SK-N-SH treated with all-trans-retinoic acid at 6 μM for 48 hours (cell line): ENCODE data around the gene ACBD4.
"Not testable (repeated sequence)": the region's sequence is repeated elsewhere in the genome, so short reads cannot be mapped to it uniquely, and the experiment has no call there.

Source experiments
- ATAC-seq: fragments of 200-7000 bp; cut with Tn5 transposase; 3 replicates; pipeline ENCODE4 v1.9.1; 2020; ENCODE audit warnings: mild to moderate bottlenecking, moderate library complexity
- ARNTL ChIP-seq: fragments of 450-650 bp; formaldehyde crosslinking; IDR thresholded peaks from 2 replicates; pipeline ENCODE4 v1.5.0; 2020; ENCODE audit warnings: low read depth, mild to moderate bottlenecking, moderate library complexity, borderline replicate concordance
- BACH2 ChIP-seq: fragments of 250-450 bp; sonication (Bioruptor Pico); IDR thresholded peaks from 2 replicates; pipeline ENCODE4 v1.9.0; 2021; ENCODE audit warnings: mild to moderate bottlenecking, borderline replicate concordance
- CSDC2 ChIP-seq: fragments of 250-450 bp; sonication (Bioruptor Pico); IDR thresholded peaks from 2 replicates; pipeline ENCODE4 v1.5.0; 2020; ENCODE audit warnings: mild to moderate bottlenecking, moderate library complexity
- CSRNP3 ChIP-seq: fragments of 250-450 bp; sonication (Bioruptor Pico); IDR thresholded peaks from 2 replicates; pipeline ENCODE4 v1.5.1; 2021; ENCODE audit warnings: mild to moderate bottlenecking, moderate library complexity
- GLIS3 ChIP-seq: fragments of 250-450 bp; sonication (Bioruptor Pico); IDR thresholded peaks from 2 replicates; pipeline ENCODE4 v1.5.0; 2020; ENCODE audit warnings: mild to moderate bottlenecking, moderate library complexity
- PATZ1 ChIP-seq: fragments of 250-450 bp; sonication (Bioruptor Pico); IDR thresholded peaks from 2 replicates; pipeline ENCODE4 v1.8.0; 2020; ENCODE audit warnings: mild to moderate bottlenecking, moderate library complexity, borderline replicate concordance
- POU6F1 ChIP-seq: fragments of 250-450 bp; sonication (Bioruptor Pico); IDR thresholded peaks from 2 replicates; pipeline ENCODE4 v1.8.0; 2021; ENCODE audit warnings: low read depth, mild to moderate bottlenecking, moderate library complexity, borderline replicate concordance
- TCF4 ChIP-seq: fragments of 250-450 bp; sonication (Bioruptor Pico); IDR thresholded peaks from 2 replicates; pipeline ENCODE4 v1.8.0; 2021; ENCODE audit warnings: mild to moderate bottlenecking, moderate library complexity, borderline replicate concordance
- TOX ChIP-seq: fragments of 250-450 bp; sonication (Bioruptor Pico); IDR thresholded peaks from 2 replicates; pipeline ENCODE4 v1.8.0; 2021; ENCODE audit warnings: mild to moderate bottlenecking, moderate library complexity, borderline replicate concordance
- TSHZ2 ChIP-seq: fragments of 250-450 bp; sonication (Bioruptor Pico); IDR thresholded peaks from 2 replicates; pipeline ENCODE4 v1.5.0; 2020; ENCODE audit warnings: mild to moderate bottlenecking, moderate library complexity
- ZC3H10 ChIP-seq: fragments of 250-450 bp; sonication (Bioruptor Pico); IDR thresholded peaks from 2 replicates; pipeline ENCODE4 v1.5.1; 2021; ENCODE audit warnings: mild to moderate bottlenecking, moderate library complexity
- ZFP3 ChIP-seq: fragments of 250-450 bp; sonication (Bioruptor Pico); IDR thresholded peaks from 2 replicates; pipeline ENCODE4 v1.5.0; 2020; ENCODE audit warnings: mild to moderate bottlenecking, moderate library complexity
- ZNF565 ChIP-seq: fragments of 450-650 bp; formaldehyde crosslinking; conservative IDR thresholded peaks from 2 replicates; pipeline ENCODE4 v1.5.0; 2020; ENCODE audit warnings: low read depth, mild to moderate bottlenecking, moderate library complexity
- ZNF70 ChIP-seq: fragments of 450-650 bp; formaldehyde crosslinking; IDR thresholded peaks from 2 replicates; pipeline ENCODE4 v1.5.0; 2020; ENCODE audit warnings: mild to moderate bottlenecking, moderate library complexity

ACBD4 gene

GRCh38 chr17:45123076-45123770 is 12.3 kb upstream of the ACBD4 start (continued):
- TF ChIP-seq TOX (CRISPR knock-in tag): no peak

GRCh38 chr17:45123930-45124796 is 11.3 kb upstream of the ACBD4 start:
- TF ChIP-seq ZFP3 (CRISPR knock-in tag): 0 out of 2 replicates have a peak, but pooled peaks have one; percentile 45
- TF ChIP-seq PATZ1 (CRISPR knock-in tag): peak; percentile 93
- no peak for TF ChIP-seq CSRNP3 (CRISPR knock-in tag)
- 0 out of 2 replicates have a peak, but pooled peaks have one; percentile 39 for TF ChIP-seq POU6F1 (CRISPR knock-in tag)
- TF ChIP-seq CSDC2 (CRISPR knock-in tag): peak; percentile 74; the same call in 1 of the 2 replicates
- TF ChIP-seq TSHZ2 (CRISPR knock-in tag): 0 out of 2 replicates have a peak, but pooled peaks have one; percentile 37
- no peak for TF ChIP-seq ZNF70 (CRISPR knock-in tag)
- ATAC-seq: peak; percentile 93

- not testable (repeated sequence) for ATAC-seq
Observed at GRCh38 chr17:45124797-45125122, 10.7 kb upstream of the ACBD4 start.

- ATAC-seq: no peak
- no peak for TF ChIP-seq ZC3H10 (CRISPR knock-in tag)
- TF ChIP-seq TOX (CRISPR knock-in tag): no peak
- no peak for TF ChIP-seq CSDC2 (CRISPR knock-in tag)
- TF ChIP-seq GLIS3: no peak
- TF ChIP-seq BACH2 (CRISPR knock-in tag): no peak
- TF ChIP-seq POU6F1 (CRISPR knock-in tag): no peak
- TF ChIP-seq ZFP3 (CRISPR knock-in tag): no peak
- no peak for TF ChIP-seq ARNTL (CRISPR knock-in tag)
- no peak for TF ChIP-seq TCF4 (CRISPR knock-in tag)
- TF ChIP-seq ZNF565 (CRISPR knock-in tag): no peak
- TF ChIP-seq, all 23 proteins: peak for 0
Observed at GRCh38 chr17:45125509-45125908, 10.0 kb upstream of the ACBD4 start.
